A549 (cell line): ENCODE results near the gene B4GALT1. TPM values are rescaled to one million over a fixed set of nuclear protein-coding genes. Genes with fewer than 3 reads are reported as not detected.

ENCODE experiments used
- ATAC-seq, 2 experiments: fragments of 200-7000 bp in 1 of 2; fragments of >200 bp in 1 of 2; cut with Nextera tagmentation in 1 of 2; cut with Tn5 transposase in 1 of 2; 3 replicates each; pipeline versions ENCODE4 v1.8.0 to v1.9.1; 2018 to 2020; ENCODE audit warnings: mild to moderate bottlenecking in 1 of 2, moderate library complexity in 1 of 2
- CTCF ChIA-PET: fragments of 300-600 bp; sonication (Branson Sonifier 250); formaldehyde crosslinking; extraction: SDS; loops from one replicate; lab custom pipeline; 2021; ENCODE audit warnings: antibody characterized with exemption, inconsistent platforms; lab: Yijun Ruan, JAX
- POLR2A ChIA-PET: fragments of 350-600 bp; formaldehyde crosslinking; extraction: SDS; loops from one replicate; lab custom pipeline; 2021; ENCODE audit warnings: antibody characterized with exemption, inconsistent platforms; lab: Yijun Ruan, JAX
- DNase-seq, 2 experiments: peaks; one replicate each; pipeline versions ENCODE4 v3.0.0 to v3.0.0-alpha.2; 2011 to 2016; ENCODE audit warnings: low read depth in 1 of 2, low spot score in 1 of 2
- FAIRE-seq: peaks from 2 replicates; lab custom pipeline; 2011; peaks lifted over from hg19 to GRCh38; lab: Jason Lieb, UNC
- H3K27ac ChIP-seq, 2 experiments: fragments of >200 bp; sonication (Bioruptor Twin); formaldehyde crosslinking; 3 replicates each; pipeline ENCODE4 v1.5.1; 2016 to 2017
- H3K4me1 ChIP-seq: fragments of >200 bp; sonication (Bioruptor Twin); formaldehyde crosslinking; 3 replicates; pipeline ENCODE4 v1.6.1; 2016
- H3K4me2 ChIP-seq: fragments of >200 bp; sonication (Bioruptor Twin); formaldehyde crosslinking; 3 replicates; pipeline ENCODE4 v1.6.1; 2016
- H3K4me3 ChIP-seq: fragments of >200 bp; sonication (Bioruptor Twin); formaldehyde crosslinking; 3 replicates; pipeline ENCODE4 v1.5.1; 2016
- H3K9me3 ChIP-seq: fragments of >200 bp; sonication (Bioruptor Twin); formaldehyde crosslinking; 3 replicates; pipeline ENCODE4 v1.6.1; 2016
- ESRRA ChIP-seq: fragments of 150-350 bp; IDR thresholded peaks from 2 replicates; pipeline ENCODE4 v1.6.1; 2014; ENCODE audit warnings: mild to moderate bottlenecking, low read length, borderline replicate concordance
- HDAC2 ChIP-seq: fragments of 200-600 bp; sonication (generic); IDR thresholded peaks from 2 replicates; pipeline ENCODE4 v1.6.1; 2016
- HOXA7 ChIP-seq: fragments of 250-450 bp; sonication (Bioruptor Pico); IDR thresholded peaks from 2 replicates; pipeline ENCODE4 v1.5.0; 2020; ENCODE audit warnings: mild to moderate bottlenecking, moderate library complexity
- HOXB5 ChIP-seq: fragments of 250-450 bp; sonication (Bioruptor Pico); IDR thresholded peaks from 2 replicates; pipeline ENCODE4 v1.5.0; 2020; ENCODE audit warnings: mild to moderate bottlenecking, moderate library complexity
- JUN ChIP-seq, 2 experiments: fragments of >200 bp; sonication (Bioruptor Twin); formaldehyde crosslinking; IDR thresholded peaks; 2 replicates in 1 of 2; 3 replicates in 1 of 2; pipeline ENCODE4 v1.6.1; 2016 to 2017
- MAZ ChIP-seq: fragments of 150-350 bp; IDR thresholded peaks from 2 replicates; pipeline ENCODE4 v1.6.1; 2014; ENCODE audit warnings: antibody characterized with exemption, low read depth, low read length, borderline replicate concordance
- MYC ChIP-seq: IDR thresholded peaks from 2 replicates; pipeline ENCODE4 v1.6.1; 2012; ENCODE audit warnings: mild to moderate bottlenecking, inconsistent platforms, low read length, improper control_type of control experiment, borderline replicate concordance
- RAD21 ChIP-seq, 2 experiments: fragments of >200 bp in 1 of 2; sonication (Bioruptor Twin) in 1 of 2; formaldehyde crosslinking in 1 of 2; IDR thresholded peaks in 1 of 2; conservative IDR thresholded peaks in 1 of 2; 2 replicates in 1 of 2; 3 replicates in 1 of 2; pipeline ENCODE4 v1.6.1; 2012 to 2018; ENCODE audit warnings: inconsistent platforms in 1 of 2
- SMC3 ChIP-seq: fragments of >200 bp; sonication (Bioruptor Twin); formaldehyde crosslinking; IDR thresholded peaks from 3 replicates; pipeline ENCODE4 v1.6.1; 2018; ENCODE audit warnings: inconsistent platforms
- SREBF2 ChIP-seq: fragments of 450-650 bp; IDR thresholded peaks from 2 replicates; pipeline ENCODE4 v1.6.1; 2014; ENCODE audit warnings: mild to moderate bottlenecking, moderate library complexity
- TFCP2L1 ChIP-seq: fragments of 250-450 bp; sonication (Bioruptor Pico); IDR thresholded peaks from 2 replicates; pipeline ENCODE4 v1.5.0; 2021; ENCODE audit warnings: mild to moderate bottlenecking
- ZC3H11A ChIP-seq: fragments of 450-650 bp; IDR thresholded peaks from 2 replicates; pipeline ENCODE4 v1.6.1; 2014; ENCODE audit warnings: antibody characterized with exemption, mild to moderate bottlenecking
- ZFP36 ChIP-seq: fragments of 450-650 bp; IDR thresholded peaks from 2 replicates; pipeline ENCODE4 v1.6.1; 2014; ENCODE audit warnings: borderline replicate concordance; ENCODE audit not compliant: partially characterized antibody
- ZNF302 ChIP-seq: fragments of 250-450 bp; sonication (Bioruptor Pico); IDR thresholded peaks from 2 replicates; pipeline ENCODE4 v1.9.0; 2021; ENCODE audit warnings: inconsistent platforms, mild to moderate bottlenecking, moderate library complexity
- WGBS: methylation state at CpG from one replicate; pipeline ENCODE4 v1.1.6; 2017; ENCODE audit errors: missing lambda C conversion rate; 5-methylcytosine and 5-hydroxymethylcytosine counted together
- polyA plus RNA-seq, 4 experiments: library from polyadenylated mRNA; depleted of rRNA in 3 of 4; stranded (reverse); fragments of >200 nt; fragmentation: RNase III in 1 of 4; extraction: RNeasy Plus Mini Kit Qiagen cat#74134 plus additional on column Dnase treatment in 1 of 4; gene quantifications; 2 replicates in 3 of 4; 3 replicates in 1 of 4; pipeline ENCODE4 v1.2.3, GENCODE V29; 2011 to 2017
- TF ChIP-seq, protein P1 (sequence below): fragments of >200 bp; sonication (Bioruptor Twin); formaldehyde crosslinking; IDR thresholded peaks from 3 replicates; pipeline ENCODE4 v1.5.1; 2016

The B4GALT1 gene
- polyA plus RNA-seq, 2 of the 4 experiments (the other 2 are of a cell fraction), result 167 to 180 TPM

DNA sequence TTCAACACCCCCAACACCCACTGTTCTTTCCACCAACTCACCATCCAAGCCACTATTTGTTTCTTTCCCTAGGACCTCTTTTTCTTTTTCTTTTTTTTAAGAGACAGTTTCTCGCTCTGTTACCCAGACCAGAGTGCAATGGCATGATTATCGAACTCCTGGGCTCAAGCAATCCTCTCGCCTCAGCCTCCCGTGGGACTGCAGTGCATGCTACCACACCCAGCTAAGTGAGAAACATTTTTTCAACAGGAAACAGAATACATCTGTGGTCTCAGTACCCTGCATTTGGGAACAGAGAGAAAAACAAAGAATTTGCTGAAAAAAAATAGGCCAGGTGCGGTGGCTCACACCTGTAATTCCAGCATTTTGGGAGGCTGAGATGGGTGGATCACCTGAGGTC, 24.6 kb downstream of the B4GALT1 start:
- FAIRE-seq, result no peak
- ChIA-PET CTCF (interaction anchor here (1.2 to 2.5 kb wide), 4 partner anchors 10 to 84 kb away, joined by 3 to 7 read pairs (median 6); no protein-coding TSS in a partner anchor), POLR2A (interaction anchor here (1.0 kb wide), 1 partner anchor 25 kb away, joined by 3 read pairs; the partner anchor contains the start of gene B4GALT1)

DNA sequence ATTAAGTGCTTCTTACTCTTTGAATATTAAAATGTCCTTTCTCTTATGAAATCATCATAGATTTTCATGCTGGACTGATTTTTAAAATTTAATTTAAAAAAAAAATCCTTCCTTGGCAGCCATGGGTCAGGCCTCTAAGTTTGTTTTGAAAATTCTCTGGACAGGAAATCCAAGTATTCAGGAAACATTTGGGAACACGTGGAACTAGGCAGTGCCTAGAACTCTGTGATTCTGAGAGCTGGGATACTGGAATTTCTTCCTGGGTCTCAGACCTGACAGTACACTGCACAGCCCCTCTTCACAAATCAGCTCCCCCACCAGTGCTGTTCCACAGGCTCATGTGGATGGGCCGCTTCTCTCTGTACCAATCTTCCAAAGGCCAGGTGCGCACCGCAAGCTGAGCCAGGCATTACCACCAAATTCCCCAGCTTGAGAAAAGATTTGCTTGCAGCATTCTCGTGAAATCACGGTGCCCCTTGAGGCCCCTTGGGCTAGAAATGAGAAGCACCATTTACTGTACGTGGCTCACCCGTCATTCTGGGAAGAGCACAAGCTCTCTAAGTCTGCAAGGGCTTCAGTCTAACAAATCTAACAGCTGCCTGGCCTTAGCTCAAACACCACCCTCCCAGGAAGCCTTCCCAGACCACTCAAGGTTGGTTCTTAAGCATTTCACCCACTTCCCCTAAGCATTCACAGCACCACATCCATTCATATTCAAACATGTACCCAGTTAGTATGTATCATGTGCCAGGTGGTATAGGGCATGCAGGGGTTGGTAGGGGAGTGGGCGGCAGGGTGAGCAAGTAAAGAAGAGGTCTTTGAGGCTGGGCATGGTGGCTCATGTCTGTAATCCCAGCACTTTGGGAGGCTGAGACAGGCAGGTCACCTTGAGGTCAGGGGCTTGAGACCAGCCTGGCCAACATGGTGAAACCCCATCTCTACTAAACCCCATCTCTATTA, 26.5 kb downstream of the B4GALT1 start:
- 93% methylated on average over 9 of the region's 9 CpGs for WGBS
- TF ChIP-seq SMC3 (no peak), HDAC2 (no peak), MAZ (no peak), SREBF2 (no peak), MYC (no peak), HOXB5 (CRISPR knock-in tag) (no peak), RAD21 (conservative IDR thresholded peaks at IDR 0.05 in 1 of 2, IDR thresholded peaks at IDR 0.05 in 1 of 2) (no peak), ZC3H11A (no peak), ZFP36 (no peak)
- TF ChIP-seq, protein P1, sequence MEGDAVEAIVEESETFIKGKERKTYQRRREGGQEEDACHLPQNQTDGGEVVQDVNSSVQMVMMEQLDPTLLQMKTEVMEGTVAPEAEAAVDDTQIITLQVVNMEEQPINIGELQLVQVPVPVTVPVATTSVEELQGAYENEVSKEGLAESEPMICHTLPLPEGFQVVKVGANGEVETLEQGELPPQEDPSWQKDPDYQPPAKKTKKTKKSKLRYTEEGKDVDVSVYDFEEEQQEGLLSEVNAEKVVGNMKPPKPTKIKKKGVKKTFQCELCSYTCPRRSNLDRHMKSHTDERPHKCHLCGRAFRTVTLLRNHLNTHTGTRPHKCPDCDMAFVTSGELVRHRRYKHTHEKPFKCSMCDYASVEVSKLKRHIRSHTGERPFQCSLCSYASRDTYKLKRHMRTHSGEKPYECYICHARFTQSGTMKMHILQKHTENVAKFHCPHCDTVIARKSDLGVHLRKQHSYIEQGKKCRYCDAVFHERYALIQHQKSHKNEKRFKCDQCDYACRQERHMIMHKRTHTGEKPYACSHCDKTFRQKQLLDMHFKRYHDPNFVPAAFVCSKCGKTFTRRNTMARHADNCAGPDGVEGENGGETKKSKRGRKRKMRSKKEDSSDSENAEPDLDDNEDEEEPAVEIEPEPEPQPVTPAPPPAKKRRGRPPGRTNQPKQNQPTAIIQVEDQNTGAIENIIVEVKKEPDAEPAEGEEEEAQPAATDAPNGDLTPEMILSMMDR, result no peak
- TF ChIP-seq, all 56 proteins: peak for 0
- FAIRE-seq, result no peak
- Histone ChIP-seq H3K4me1 (peaks cover 91% of the 10 kb centered on the region), H3K9me3 (no peaks in the 10 kb centered on the region), H3K4me3 (no peak overlapping the region), H3K27ac (peak overlapping the region in 1 of 2 experiments; percentile 48; a peak in 2 of 6 replicates), H3K4me2 (no peak overlapping the region)
- 0 out of 6 replicates have a peak, but pooled peaks of 1 of the 2 experiments have one; percentile 5 for ATAC-seq
- no peak for DNase-seq
- POLR2A ChIA-PET, result no interaction called here
- CTCF ChIA-PET, result interaction anchor here (1.0 to 2.6 kb wide), 4 partner anchors 11 to 85 kb away, joined by 3 to 14 read pairs (median 4); no protein-coding TSS in a partner anchor

More for the DNA sequence above, 24.6 kb downstream of the B4GALT1 start:
- Histone ChIP-seq H3K4me3 (no peak overlapping the region), H3K27ac (peak overlapping the region in 1 of 2 experiments; percentile 48; a peak in 2 of 6 replicates), H3K9me3 (no peaks in the 10 kb centered on the region), H3K4me2 (no peak overlapping the region), H3K4me1 (peaks cover 98% of the 10 kb centered on the region)
- no peak for DNase-seq
- TF ChIP-seq TFCP2L1 (no peak), ESRRA (no peak), HOXA7 (CRISPR knock-in tag) (no peak), ZNF302 (CRISPR knock-in tag) (no peak)
- TF ChIP-seq, all 56 proteins: peak for 0
- ATAC-seq, result no peak
- 96% methylated on average over 5 of the region's 5 CpGs for WGBS

DNA sequence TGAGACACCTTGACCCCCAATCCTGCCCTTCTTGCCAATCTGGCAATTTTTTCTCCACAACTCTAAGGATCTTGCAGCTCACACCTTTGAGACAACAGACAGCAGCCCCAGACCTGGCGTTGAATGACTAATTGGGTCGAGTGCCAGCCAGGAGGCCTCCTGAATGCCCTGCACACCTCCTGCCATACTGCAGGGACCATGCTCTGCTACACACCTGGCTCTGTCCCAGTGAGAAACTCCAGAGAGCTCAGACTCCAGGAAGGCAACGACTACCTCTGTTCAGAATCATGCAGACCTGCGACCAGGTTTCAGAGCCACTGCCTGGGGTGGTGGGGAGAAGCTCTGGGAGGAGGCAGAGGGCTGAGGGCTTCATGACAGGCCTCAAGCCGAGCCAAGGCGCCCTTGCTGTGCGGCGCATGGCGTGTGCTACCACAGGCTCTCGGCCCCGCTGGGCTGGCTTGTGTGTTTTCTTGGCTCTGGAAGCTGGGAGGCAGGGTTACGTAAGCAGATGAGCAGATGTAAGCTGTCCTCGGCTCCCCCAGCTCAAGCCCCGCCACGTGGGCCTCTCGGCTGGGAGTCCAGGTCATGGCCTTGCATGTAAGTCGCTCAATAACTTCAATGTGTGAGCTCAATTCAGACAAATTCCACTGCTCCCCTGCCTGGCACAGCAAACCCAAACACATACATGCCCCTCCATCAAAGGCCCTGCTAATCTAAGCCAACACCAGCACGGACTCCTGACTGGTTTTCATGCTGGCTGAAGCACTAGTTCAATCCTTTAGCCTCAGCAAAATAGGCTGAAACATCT, 27.5 kb downstream of the B4GALT1 start:
- no peak overlapping the region for H3K4me2 ChIP-seq
- H3K4me1 ChIP-seq, result peaks cover 89% of the 10 kb centered on the region
- H3K4me3 ChIP-seq, result no peak overlapping the region
- H3K27ac ChIP-seq, result peak overlapping the region in 1 of 2 experiments; percentile 44; a peak in 3 of 6 replicates
- TF ChIP-seq JUN (IDR thresholded peaks at IDR 0.05), result 0 out of 5 replicates have a peak, but pooled peaks of 1 of the 2 experiments have one; percentile 18
- no peak for TF ChIP-seq HOXB5 (CRISPR knock-in tag)
- 86% methylated on average over 14 of the region's 18 CpGs for WGBS
- no peak for FAIRE-seq
- CTCF ChIA-PET, result interaction anchor here (0.6 to 2.6 kb wide), 7 partner anchors 9 to 99 kb away, joined by 3 to 14 read pairs (median 3); no protein-coding TSS in a partner anchor
- H3K9me3 ChIP-seq, result no peaks in the 10 kb centered on the region
- no peak for DNase-seq
- peak in 1 of 2 experiments; percentile 8; a peak in 2 of 6 replicates for ATAC-seq
- POLR2A ChIA-PET, result no interaction called here
